LNCAP (cell line): ENCODE results near the gene CIRBP.

Source experiments
- TF ChIP-seq, protein P1 (sequence below): fragments of 450-650 bp; IDR thresholded peaks from 2 replicates; pipeline ENCODE4 v1.5.1; 2017; ENCODE audit warnings: mild to moderate bottlenecking

The CIRBP gene

DNA sequence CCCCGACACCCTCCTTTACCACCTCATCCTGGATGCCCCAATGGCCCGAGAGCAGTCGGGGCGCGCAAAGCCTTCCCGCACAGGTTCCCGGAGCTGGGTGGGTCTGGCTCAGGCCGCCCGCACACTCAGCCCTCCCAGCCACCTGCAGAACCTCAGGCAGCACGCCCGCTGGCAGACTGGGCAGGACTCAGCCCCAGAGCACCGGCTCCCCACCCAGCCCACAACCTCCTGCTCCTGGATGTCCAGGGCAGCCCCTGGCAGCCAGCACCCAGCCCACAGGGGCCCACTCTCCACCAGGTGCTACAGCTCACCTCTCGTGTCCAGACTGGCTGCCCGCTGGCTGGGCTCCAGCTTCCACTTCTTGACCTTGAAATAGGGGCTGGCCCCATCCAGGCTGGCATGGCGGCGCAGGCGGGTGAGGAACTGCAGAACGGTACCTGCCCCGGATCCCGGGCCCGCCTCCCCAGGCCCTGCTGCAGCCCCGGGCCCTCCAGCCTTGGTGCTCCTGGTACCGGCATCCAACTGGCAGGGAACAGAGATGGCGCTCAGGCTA lies 35.9 kb upstream of the CIRBP start:
- TF ChIP-seq, protein P1, sequence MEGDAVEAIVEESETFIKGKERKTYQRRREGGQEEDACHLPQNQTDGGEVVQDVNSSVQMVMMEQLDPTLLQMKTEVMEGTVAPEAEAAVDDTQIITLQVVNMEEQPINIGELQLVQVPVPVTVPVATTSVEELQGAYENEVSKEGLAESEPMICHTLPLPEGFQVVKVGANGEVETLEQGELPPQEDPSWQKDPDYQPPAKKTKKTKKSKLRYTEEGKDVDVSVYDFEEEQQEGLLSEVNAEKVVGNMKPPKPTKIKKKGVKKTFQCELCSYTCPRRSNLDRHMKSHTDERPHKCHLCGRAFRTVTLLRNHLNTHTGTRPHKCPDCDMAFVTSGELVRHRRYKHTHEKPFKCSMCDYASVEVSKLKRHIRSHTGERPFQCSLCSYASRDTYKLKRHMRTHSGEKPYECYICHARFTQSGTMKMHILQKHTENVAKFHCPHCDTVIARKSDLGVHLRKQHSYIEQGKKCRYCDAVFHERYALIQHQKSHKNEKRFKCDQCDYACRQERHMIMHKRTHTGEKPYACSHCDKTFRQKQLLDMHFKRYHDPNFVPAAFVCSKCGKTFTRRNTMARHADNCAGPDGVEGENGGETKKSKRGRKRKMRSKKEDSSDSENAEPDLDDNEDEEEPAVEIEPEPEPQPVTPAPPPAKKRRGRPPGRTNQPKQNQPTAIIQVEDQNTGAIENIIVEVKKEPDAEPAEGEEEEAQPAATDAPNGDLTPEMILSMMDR: no peak

GRCh38 chr19:1234051-1234954 lies 34.8 kb upstream of the CIRBP start:
- TF ChIP-seq, protein P1: no peak

DNA sequence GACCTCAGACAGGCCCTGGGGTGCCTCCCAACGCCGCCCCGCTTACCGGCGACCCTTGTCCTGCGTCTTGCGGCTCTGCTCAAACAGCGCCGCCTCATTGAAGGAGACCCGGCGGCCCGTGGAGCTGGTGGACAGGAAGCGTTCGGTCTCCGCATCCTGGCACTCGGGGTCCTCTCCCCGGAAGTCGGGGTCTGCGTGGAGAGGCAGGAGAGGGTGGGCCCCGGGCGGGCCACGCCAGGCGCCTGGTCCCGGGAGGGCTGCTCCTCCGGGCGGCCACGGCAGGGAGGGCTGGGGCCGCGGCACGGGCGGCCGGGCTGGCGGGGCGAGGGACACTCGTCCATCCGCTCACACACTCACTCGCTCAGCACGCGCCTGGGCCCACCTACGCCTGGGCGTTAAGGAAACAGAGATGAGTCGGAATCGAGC lies 34.2 kb upstream of the CIRBP start:
- TF ChIP-seq, protein P1: no peak

DNA sequence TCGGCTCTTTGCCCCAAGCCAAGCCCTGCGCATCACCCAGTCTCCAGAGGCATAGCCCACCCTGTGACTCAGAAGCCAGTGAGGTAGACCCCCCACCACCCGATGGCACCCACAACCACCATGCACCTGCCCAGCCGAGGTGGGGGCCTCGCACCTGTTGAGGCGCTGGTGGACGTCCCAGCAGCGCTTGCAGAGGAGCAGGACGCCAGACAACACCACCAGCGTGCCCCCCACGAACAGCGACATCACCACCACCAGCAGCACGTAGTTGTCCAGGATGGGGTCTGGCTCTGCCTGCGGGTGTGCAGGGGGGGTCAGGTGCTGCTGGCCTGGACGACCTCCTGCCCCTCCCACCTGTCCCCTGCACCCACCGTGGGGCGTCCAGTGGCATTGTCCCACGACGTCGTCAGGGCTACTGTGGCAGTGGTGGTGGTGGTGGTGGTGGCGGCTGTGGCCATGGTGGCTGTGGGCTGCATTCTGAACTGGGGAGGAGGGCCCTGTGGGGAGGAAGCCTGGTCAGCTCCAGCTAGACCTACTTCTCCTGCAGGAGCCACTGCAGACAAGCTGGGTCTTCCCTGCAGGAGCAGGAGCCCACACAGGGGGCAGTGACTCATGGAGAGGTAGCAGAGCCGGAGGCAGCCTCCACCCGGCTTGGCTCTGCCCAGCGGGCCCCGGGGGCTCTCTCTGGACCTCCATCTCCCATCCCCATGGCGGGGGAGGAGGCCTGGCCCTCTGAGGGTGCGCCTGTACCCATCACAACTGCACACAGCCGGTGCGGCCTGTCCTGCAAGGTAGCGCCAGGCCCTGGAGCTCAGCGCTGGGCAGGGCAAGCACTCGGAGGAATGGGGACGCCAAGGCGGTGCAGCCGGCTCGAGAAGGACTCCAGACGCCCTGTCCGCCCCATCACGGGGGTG lies 33.2 kb upstream of the CIRBP start:
- TF ChIP-seq, protein P1: no peak

DNA sequence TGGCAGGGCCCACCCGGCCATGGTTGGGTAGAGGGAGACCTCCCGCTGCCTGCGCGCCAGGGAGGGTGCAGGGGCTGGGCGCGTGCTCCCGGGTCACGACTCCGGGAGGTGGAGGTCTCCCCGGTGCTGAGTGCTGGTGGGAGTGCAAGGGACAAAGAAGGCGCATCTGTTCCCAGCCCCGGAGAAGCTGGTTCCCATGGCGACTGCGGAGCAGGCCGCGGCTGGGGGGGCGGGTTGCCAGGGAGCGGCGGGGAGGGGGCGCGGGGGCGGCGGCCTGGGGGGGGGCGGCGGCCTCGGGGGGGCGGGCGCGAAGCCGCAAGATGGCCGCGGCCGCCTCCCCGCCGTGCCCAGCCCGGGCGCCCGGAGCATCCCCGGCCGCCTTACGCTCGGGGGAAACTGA lies 32.6 kb upstream of the CIRBP start:
- TF ChIP-seq, protein P1: no peak

DNA sequence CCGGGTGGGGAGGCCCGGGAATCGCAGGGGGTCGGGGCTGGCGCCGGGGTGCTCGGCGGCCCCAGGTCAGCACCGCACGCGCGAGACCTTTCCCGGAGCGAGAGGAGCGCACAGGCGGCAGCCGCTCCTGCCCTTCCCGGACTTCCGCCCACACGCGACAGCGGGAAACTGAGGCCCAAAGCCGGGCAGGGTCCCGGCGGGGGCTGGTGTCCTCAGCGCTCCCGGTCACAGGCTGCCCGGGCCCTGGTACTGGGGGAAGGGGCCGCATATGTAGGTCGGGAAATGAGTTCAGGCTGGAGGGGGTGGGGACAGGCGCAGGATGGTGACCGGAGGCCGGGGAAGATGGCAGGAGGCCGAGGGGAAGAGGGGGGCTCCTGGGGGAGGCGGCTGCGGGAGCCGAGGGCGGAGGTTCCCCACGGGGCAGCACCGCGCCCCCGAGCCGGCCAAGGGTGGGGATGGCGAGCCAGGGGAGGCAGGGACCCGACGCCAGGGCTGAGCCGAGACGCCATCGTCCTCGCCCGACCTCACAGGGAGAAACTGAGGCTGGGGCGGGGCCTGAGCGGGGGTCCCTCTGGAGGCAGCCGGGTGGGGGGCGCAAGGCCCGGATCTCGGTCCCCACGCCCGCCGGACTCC lies 32.0 kb upstream of the CIRBP start:
- TF ChIP-seq, protein P1: no peak
